H9 (cell line): ENCODE results near the gene SRGN. TPM values are rescaled to one million over a fixed set of nuclear protein-coding genes. Genes with fewer than 3 reads are reported as not detected.

Source experiments
- DNase-seq: peaks from one replicate; pipeline ENCODE4 v3.0.0-alpha.2; 2017
- H2AFZ ChIP-seq: one replicate; pipeline ENCODE4 v1.6.1; 2013; ENCODE audit warnings: mild to moderate bottlenecking, low read length, control low read depth, moderate library complexity
- H2AK5ac ChIP-seq: 2 replicates; pipeline ENCODE4 v1.6.1; 2013; ENCODE audit warnings: low read length, control low read depth, mixed read lengths; ENCODE audit not compliant: insufficient read length
- H2BK120ac ChIP-seq: one replicate; pipeline ENCODE4 v1.6.1; 2013; ENCODE audit warnings: low read depth, mild to moderate bottlenecking, low read length, control low read depth, inconsistent platforms; ENCODE audit not compliant: poor library complexity, severe bottlenecking
- H2BK12ac ChIP-seq: 2 replicates; pipeline ENCODE4 v1.6.1; 2013; ENCODE audit warnings: low read length, control low read depth, mixed read lengths, low read depth; ENCODE audit not compliant: insufficient read length
- H2BK15ac ChIP-seq: 2 replicates; pipeline ENCODE4 v1.6.1; 2013; ENCODE audit warnings: low read depth, low read length, control low read depth
- H2BK20ac ChIP-seq: one replicate; pipeline ENCODE4 v1.6.1; 2013; ENCODE audit warnings: low read depth, mild to moderate bottlenecking, low read length, control low read depth, inconsistent platforms; ENCODE audit not compliant: poor library complexity, severe bottlenecking
- H2BK5ac ChIP-seq: 2 replicates; pipeline ENCODE4 v1.6.1; 2013; ENCODE audit warnings: low read length, control low read depth, mixed read lengths; ENCODE audit not compliant: insufficient read length
- H3K14ac ChIP-seq: 2 replicates; pipeline ENCODE4 v1.6.1; 2013; ENCODE audit warnings: low read length, control low read depth; ENCODE audit not compliant: insufficient read depth
- H3K18ac ChIP-seq: 2 replicates; pipeline ENCODE4 v1.6.1; 2013; ENCODE audit warnings: low read depth, mild to moderate bottlenecking, mixed read lengths, low read length, control low read depth; ENCODE audit not compliant: insufficient read length
- H3K23ac ChIP-seq: 2 replicates; pipeline ENCODE4 v1.6.1; 2013; ENCODE audit warnings: low read length, control low read depth, mixed read lengths, low read depth; ENCODE audit not compliant: insufficient read length
- H3K23me2 ChIP-seq: 2 replicates; pipeline ENCODE4 v1.6.1; 2013; ENCODE audit warnings: low read depth, mild to moderate bottlenecking, mixed read lengths, low read length, control low read depth; ENCODE audit not compliant: insufficient read length, poor library complexity, severe bottlenecking
- H3K27ac ChIP-seq: 2 replicates; pipeline ENCODE4 v1.5.1; 2013; ENCODE audit warnings: low read length, control low read depth, mixed read lengths, low read depth; ENCODE audit not compliant: insufficient read length
- H3K27me3 ChIP-seq: 2 replicates; pipeline ENCODE4 v1.6.1; 2013; ENCODE audit warnings: low read length, control low read depth, inconsistent platforms; ENCODE audit not compliant: insufficient read depth
- H3K4ac ChIP-seq: 2 replicates; pipeline ENCODE4 v1.6.1; 2013; ENCODE audit warnings: low read depth, mild to moderate bottlenecking, control low read depth, inconsistent platforms, low read length, moderate library complexity
- H3K4me1 ChIP-seq: 2 replicates; pipeline ENCODE4 v1.6.1; 2013; ENCODE audit warnings: low read length, control low read depth, inconsistent platforms; ENCODE audit not compliant: insufficient read depth
- H3K4me2 ChIP-seq: 2 replicates; pipeline ENCODE4 v1.6.1; 2013; ENCODE audit warnings: low read length, control low read depth, mixed read lengths; ENCODE audit not compliant: insufficient read length, insufficient read depth
- H3K56ac ChIP-seq: 2 replicates; pipeline ENCODE4 v1.6.1; 2013; ENCODE audit warnings: low read depth, mild to moderate bottlenecking, mixed read lengths, low read length, control low read depth; ENCODE audit not compliant: insufficient read length
- H3K79me1 ChIP-seq: 2 replicates; pipeline ENCODE4 v1.6.1; 2013; ENCODE audit warnings: low read depth, mild to moderate bottlenecking, moderate library complexity, low read length, control low read depth, inconsistent platforms; ENCODE audit not compliant: insufficient read depth, poor library complexity, severe bottlenecking
- H3K79me2 ChIP-seq: 2 replicates; pipeline ENCODE4 v1.6.1; 2013; ENCODE audit warnings: low read length, control low read depth, inconsistent platforms; ENCODE audit not compliant: insufficient read depth
- H3K9ac ChIP-seq: 2 replicates; pipeline ENCODE4 v1.6.1; 2013; ENCODE audit warnings: low read length, control low read depth, mixed read lengths; ENCODE audit not compliant: insufficient read length; ENCODE audit errors: extremely low read depth
- H3K9me3 ChIP-seq: one replicate; pipeline ENCODE4 v1.6.1; 2013; ENCODE audit warnings: low read depth, low read length, inconsistent platforms; ENCODE audit not compliant: control insufficient read depth
- H3T11ph ChIP-seq: one replicate; pipeline ENCODE4 v1.6.1; 2013; ENCODE audit warnings: mild to moderate bottlenecking, low read length, control low read depth, inconsistent platforms
- H4K20me1 ChIP-seq: one replicate; pipeline ENCODE4 v1.6.1; 2013; ENCODE audit not compliant: control insufficient read depth, insufficient read length, insufficient read depth
- H4K5ac ChIP-seq: 2 replicates; pipeline ENCODE4 v1.6.1; 2013; ENCODE audit warnings: low read depth, mild to moderate bottlenecking, mixed read lengths, low read length, control low read depth; ENCODE audit not compliant: insufficient read length
- H4K8ac ChIP-seq: replicated peaks from 2 replicates; pipeline ENCODE4 v1.6.1; 2013; ENCODE audit warnings: low read length, control low read depth, mixed read lengths, low read depth; ENCODE audit not compliant: insufficient read length
- H4K91ac ChIP-seq: 2 replicates; pipeline ENCODE4 v1.6.1; 2013; ENCODE audit warnings: low read depth, mild to moderate bottlenecking, moderate library complexity, mixed read lengths, low read length, control low read depth; ENCODE audit not compliant: insufficient read length
- H3K27ac Mint-ChIP-seq, 3 experiments: 2 replicates in 2 of 3; 3 replicates in 1 of 3; pipeline ENCODE4 v1.8.0; 2020 to 2021; ENCODE audit warnings: mixed read lengths in 3 of 3, mild to moderate bottlenecking in 1 of 3, moderate library complexity in 1 of 3
- H3K27me3 Mint-ChIP-seq: 2 replicates; pipeline ENCODE4 v1.8.0; 2021; ENCODE audit warnings: low read depth, mild to moderate bottlenecking, moderate library complexity, mixed read lengths
- H3K36me3 Mint-ChIP-seq, 3 experiments: 2 replicates in 2 of 3; 3 replicates in 1 of 3; pipeline ENCODE4 v1.8.0; 2020 to 2021; ENCODE audit warnings: low read depth in 3 of 3, mixed read lengths in 3 of 3; ENCODE audit not compliant: insufficient read depth in 1 of 3
- H3K4me1 Mint-ChIP-seq, 2 experiments: 2 replicates each; pipeline ENCODE4 v1.8.0; 2020; ENCODE audit warnings: mixed read lengths in 2 of 2
- H3K4me3 Mint-ChIP-seq, 2 experiments: 2 replicates in 1 of 2; 3 replicates in 1 of 2; pipeline ENCODE4 v1.8.0; 2020 to 2021; ENCODE audit warnings: mild to moderate bottlenecking in 2 of 2, mixed read lengths in 2 of 2, moderate library complexity in 1 of 2
- H3K9me3 Mint-ChIP-seq, 2 experiments: 2 replicates in 1 of 2; 3 replicates in 1 of 2; pipeline ENCODE4 v1.8.0; 2020; ENCODE audit warnings: mild to moderate bottlenecking in 2 of 2, mixed read lengths in 2 of 2, moderate library complexity in 1 of 2
- CTCF ChIP-seq: fragments of 200-600 bp; sonication (generic); conservative IDR thresholded peaks from 3 replicates; pipeline ENCODE4 v1.8.0; 2021; ENCODE audit warnings: antibody characterized with exemption, mild to moderate bottlenecking
- WGBS: extraction: QIAGEN DNeasy Blood & Tissue Kit; methylation state at CpG from one replicate; pipeline ENCODE4 v1.1.7; 2013; ENCODE audit warnings: missing lambda C conversion rate, low lambda C conversion rate, mixed read lengths; ENCODE audit not compliant: insufficient read length; ENCODE audit errors: extremely low coverage; 5-methylcytosine and 5-hydroxymethylcytosine counted together
- total RNA-seq: library from RNA; stranded (reverse); gene quantifications from 2 replicates; pipeline ENCODE4 v1.2.1, GENCODE V29; 2021

Gene SRGN
- total RNA-seq, 1 experiment from 2014 or later = not detected

- Histone ChIP-seq H3K4ac (no peak overlapping the region), H2BK120ac (no peak overlapping the region), H2BK20ac (no peak overlapping the region), H3K56ac (no peak overlapping the region), H4K8ac (no peak overlapping the region), H3K4me2 (no peak overlapping the region), H4K20me1 (no peaks in the 10 kb centered on the region), H3K79me1 (no peaks in the 10 kb centered on the region), H3T11ph (no peak overlapping the region), H3K23ac (no peak overlapping the region), H2AK5ac (no peak overlapping the region), H3K27ac (no peak overlapping the region), H3K9me3 (no peaks in the 10 kb centered on the region), H3K79me2 (no peaks in the 10 kb centered on the region), H4K91ac (no peak overlapping the region), H3K4me1 (no peaks in the 10 kb centered on the region), H3K18ac (no peak overlapping the region), H2BK12ac (no peak overlapping the region), H4K5ac (no peak overlapping the region), H2BK15ac (no peak overlapping the region), H3K9ac (no peak overlapping the region), H3K14ac (no peak overlapping the region), H3K23me2 (no peaks in the 10 kb centered on the region), H3K27me3 (no peaks in the 10 kb centered on the region), H2BK5ac (no peak overlapping the region), H2AFZ (no peak overlapping the region)
- no peak for DNase-seq
- no peak for TF ChIP-seq CTCF
- Mint-ChIP-seq H3K4me1 (peaks cover 13 to 15% of the 10 kb centered on the region in 2 experiments), H3K27me3 (no peaks in the 10 kb centered on the region; the same call in 1 of the 2 replicates), H3K9me3 (no peaks in the 10 kb centered on the region), H3K4me3 (no peak overlapping the region), H3K27ac (peak overlapping the region in 1 of 3 experiments; percentile 46; a peak in 1 of 7 replicates), H3K36me3 (no peaks in the 10 kb centered on the region)
- no CpG with 5 or more reads among the region's 16 CpGs for WGBS
These were observed 2.0 kb downstream of the SRGN start for GRCh38 chr10:69089638-69090599.
